D721Med (cell line): ENCODE measurements around the gene IQSEC1.

Experiments used
- DNase-seq: peaks from one replicate; pipeline ENCODE4 v3.0.0; 2011; ENCODE audit warnings: low spot score; ENCODE audit not compliant: insufficient read length
- FAIRE-seq: peaks from 2 replicates; lab custom pipeline; 2011; peaks lifted over from hg19 to GRCh38; lab: Jason Lieb, UNC
- CTCF ChIP-seq: IDR thresholded peaks from 2 replicates; pipeline ENCODE4 v1.5.1; 2012; ENCODE audit warnings: mild to moderate bottlenecking, control low read depth; ENCODE audit not compliant: insufficient read depth; ENCODE audit errors: missing control alignments

Gene IQSEC1

DNA sequence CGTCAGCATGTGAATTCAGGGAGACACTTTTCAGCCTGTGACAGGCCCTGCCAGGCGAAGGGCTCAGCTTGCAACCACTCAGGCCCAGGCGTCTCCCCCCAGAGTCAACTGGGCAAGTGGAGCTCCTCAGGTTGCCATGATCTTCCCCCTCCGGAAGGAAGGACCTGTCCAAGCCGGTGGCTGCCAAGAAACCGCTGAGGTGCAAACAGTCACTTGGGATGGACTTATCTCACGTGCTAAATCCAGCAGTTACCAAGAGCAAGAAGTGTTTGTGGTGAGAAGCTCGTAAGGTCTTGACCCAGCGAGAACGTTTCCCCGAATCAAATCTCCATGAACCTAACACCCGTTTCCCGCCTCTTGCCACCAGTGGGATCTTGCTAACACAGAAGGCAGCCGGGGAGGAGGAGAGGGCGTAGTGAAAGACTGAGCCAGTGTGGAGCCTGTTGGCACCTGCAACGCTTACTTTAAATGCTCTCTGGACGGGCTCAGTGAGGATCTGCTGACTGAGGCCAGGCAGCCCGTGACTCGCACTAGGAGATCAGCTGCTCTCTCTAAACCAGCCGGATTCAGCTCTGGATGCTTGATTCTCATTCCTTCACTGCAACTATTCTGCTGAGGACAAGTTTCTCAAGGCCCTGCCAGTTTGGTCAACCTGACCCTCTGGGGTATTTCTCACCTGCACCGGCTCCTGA lies 39.0 kb downstream of the IQSEC1 start:
- FAIRE-seq, result no peak
- DNase-seq, result no peak
- no peak for TF ChIP-seq CTCF

GRCh38 chr3:13032206-13032605 lies 41.0 kb downstream of the IQSEC1 start:
- no peak for DNase-seq
- FAIRE-seq, result no peak
- TF ChIP-seq CTCF, result no peak

GRCh38 chr3:13031621-13032020 lies 41.6 kb downstream of the IQSEC1 start:
- FAIRE-seq (no peak), DNase-seq (no peak)
- TF ChIP-seq CTCF, result no peak

DNA sequence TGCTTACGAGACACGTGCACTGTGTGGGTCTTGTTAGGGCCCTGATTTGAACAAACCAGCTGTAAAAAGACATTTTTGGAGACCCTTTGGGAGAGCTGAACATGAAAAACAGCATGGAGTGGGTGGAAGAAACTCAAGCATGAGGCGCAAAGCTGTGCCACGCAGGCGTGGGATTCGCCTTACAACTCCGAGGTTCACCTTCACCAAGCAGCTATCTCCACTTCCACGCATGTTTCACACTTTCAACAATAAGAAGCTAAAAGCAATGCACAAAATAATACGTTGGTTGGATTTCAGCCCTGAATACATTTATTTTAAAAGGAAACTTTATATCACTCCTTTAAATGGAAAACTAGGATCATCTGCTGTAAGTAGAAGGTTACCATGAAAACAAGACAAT lies 42.5 kb downstream of the IQSEC1 start:
- no peak for TF ChIP-seq CTCF
- FAIRE-seq (no peak), DNase-seq (no peak)

DNA sequence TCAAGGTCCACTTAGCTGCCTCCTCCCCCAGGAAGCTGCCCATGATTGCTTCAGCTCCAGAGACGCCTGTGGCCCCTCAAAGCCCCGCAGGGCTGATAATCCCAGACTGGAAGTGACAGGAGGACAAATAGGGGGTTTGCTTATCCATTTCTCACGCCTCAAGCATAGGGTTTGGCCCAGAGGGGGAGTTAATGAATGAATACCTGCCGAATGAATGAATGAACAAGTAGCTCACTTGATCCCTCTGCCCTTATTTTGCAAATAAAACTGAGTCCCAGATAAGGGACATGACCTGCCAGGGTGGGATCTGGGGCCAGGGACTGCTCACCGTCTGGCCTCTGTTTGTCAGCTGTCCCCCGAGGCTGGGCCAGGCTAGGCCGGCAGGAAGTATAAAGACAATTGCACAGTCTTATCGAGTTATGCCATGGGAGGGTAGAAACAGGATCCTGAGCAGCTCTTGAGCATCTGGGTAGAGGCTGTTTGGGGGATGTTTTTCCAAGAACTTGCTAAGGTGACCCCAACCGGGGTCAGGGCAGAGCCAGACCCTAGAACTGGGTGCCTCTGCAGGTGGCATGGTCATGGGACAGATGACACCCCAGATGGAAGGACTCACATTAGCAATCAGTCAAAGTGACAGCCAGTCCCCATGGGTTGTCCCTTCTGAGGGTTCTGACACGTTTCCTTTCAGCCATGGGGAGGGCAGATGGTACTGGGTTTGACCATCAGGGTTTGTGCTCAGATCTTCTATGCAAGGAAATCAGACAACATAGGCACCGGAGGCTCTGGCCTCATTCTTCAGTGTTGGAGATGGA lies 45.0 kb downstream of the IQSEC1 start:
- TF ChIP-seq CTCF, result no peak
- no peak for DNase-seq
- no peak for FAIRE-seq

DNA sequence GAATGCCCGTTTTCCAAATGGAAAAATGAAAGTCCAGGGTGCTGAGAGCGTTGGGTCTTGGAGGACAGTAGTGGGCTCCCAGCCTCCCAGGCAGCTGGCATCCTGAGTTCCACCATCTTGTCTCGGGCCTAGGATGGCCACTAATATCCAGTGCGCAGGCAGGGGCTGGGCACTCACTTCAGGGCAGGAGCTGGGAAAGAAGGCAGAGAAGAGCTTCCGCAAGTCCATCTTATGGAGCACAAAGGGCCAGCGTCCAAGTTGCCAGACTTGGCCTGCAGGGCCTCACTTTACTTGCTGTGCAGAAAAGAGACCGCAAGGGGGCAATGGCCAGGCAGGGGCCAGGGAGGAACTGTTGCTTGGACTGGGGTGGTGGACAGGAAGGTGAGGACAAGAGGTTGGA lies 46.1 kb downstream of the IQSEC1 start:
- no peak for DNase-seq
- no peak for FAIRE-seq
- no peak for TF ChIP-seq CTCF

GRCh38 chr3:13026534-13026933 lies 46.7 kb downstream of the IQSEC1 start:
- FAIRE-seq (no peak), DNase-seq (no peak)
- TF ChIP-seq CTCF, result no peak
